GM12874 (cell line): ENCODE measurements around the gene SLC5A7.

ENCODE experiments used
- TF ChIP-seq, protein P1 (sequence below): IDR thresholded peaks from 2 replicates; pipeline ENCODE4 v1.5.1; 2011; ENCODE audit warnings: low read depth, mild to moderate bottlenecking, control low read depth, low read length, moderate library complexity; ENCODE audit not compliant: insufficient read depth

SLC5A7 gene

DNA sequence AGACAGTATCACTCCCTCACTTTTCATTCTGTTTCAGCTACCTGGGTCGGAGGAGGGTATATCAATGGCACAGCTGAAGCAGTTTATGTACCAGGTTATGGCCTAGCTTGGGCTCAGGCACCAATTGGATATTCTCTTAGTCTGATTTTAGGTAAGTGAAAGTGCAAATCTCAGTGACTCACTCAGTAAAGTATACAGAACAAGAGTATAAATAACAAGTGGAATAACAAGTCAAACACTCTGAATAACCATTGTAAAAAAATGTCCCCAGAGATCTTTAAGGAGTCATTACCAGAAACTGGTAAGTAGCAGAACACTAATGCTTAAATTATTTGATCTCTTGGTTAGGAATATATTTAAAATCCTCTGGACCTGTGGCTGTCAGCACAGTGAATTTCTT is 5.7 kb downstream of the SLC5A7 start:
- TF ChIP-seq, protein P1, sequence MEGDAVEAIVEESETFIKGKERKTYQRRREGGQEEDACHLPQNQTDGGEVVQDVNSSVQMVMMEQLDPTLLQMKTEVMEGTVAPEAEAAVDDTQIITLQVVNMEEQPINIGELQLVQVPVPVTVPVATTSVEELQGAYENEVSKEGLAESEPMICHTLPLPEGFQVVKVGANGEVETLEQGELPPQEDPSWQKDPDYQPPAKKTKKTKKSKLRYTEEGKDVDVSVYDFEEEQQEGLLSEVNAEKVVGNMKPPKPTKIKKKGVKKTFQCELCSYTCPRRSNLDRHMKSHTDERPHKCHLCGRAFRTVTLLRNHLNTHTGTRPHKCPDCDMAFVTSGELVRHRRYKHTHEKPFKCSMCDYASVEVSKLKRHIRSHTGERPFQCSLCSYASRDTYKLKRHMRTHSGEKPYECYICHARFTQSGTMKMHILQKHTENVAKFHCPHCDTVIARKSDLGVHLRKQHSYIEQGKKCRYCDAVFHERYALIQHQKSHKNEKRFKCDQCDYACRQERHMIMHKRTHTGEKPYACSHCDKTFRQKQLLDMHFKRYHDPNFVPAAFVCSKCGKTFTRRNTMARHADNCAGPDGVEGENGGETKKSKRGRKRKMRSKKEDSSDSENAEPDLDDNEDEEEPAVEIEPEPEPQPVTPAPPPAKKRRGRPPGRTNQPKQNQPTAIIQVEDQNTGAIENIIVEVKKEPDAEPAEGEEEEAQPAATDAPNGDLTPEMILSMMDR, result no peak

DNA sequence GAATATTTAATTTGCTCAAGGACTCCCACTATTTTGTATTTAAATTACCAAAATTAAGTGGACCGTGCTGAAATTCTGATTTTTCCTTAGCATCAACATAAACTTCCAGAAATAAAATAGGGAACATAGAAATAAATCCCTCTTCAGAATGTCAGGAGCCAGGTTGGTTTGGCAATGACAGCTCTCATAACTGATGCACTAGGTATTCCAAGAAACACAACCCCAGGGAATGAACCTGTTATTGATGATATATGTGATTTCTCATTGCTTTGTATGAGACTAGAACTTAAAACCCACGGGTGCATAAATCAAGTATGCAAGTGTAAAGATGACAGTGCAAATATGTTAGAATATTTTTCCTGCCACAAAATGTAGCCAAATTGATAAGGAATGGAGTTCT is 12.8 kb downstream of the SLC5A7 start:
- TF ChIP-seq, protein P1, result no peak

DNA sequence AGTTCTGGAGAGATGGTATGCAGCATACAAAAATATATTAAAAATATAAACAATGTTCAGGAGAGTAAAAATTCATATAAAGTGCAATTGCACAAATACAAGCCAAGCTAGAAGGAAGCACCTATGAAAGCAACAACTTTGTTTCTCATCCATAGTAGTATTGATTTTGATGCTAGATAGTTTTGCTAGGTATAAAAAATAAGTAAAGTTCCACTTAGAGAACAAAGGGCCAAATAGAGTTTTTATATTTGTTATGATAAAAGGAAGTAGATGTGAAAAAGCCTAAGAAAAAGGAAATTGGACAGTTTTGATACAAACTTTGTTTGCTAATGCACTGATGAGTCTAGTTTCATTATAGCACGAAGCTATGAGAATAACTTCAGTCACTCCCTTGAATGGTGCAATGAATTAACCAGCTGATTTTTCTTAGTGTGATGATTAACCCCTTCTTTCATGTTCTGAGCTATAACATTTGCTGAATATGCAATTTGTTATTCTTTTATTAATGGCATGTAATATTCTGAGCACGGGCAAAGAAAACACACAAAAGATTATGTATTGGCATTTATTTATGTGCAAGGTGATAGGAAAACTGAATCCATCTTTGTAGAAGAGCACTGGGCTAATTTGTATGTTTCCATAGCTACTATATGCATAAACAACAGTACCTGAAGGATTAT is 24.7 kb downstream of the SLC5A7 start:
- TF ChIP-seq, protein P1, result no peak

DNA sequence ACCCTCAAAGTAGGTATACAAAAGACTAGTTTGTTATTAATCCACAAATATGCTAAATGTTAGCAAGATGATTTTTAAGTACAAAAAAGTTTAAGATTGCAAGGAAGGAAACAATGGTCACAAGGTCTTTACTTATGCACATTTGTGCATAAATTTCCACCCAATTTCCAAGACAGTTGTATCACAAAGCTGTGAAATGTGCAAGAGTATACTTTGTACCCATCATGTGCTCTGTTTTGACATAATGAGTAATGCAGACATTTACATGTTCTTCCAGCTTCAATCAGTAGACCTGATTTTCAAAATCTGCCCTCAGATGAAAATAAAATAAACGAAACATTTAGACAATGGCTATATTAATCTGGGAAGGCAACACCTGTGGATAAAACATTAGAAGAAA is 27.0 kb downstream of the SLC5A7 start:
- TF ChIP-seq, protein P1, result no peak

DNA sequence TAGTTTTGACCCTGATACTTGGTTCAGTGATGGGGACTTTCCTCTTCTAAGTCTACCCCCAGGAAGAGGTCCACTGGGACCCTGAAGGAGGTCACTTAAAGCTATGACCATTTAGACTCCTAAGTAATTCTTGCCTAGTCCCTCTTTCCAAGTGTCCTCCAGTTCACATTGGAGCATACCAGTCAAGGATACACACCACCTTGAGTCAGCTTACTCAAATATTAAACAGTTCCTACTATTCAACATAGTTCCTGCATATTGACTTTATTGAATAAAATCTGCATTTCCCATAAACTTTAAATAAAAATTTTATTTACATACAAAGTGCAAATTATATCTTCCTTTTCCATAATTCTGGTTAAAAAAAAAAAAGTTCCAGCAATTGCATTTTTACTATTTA is 36.3 kb downstream of the SLC5A7 start:
- TF ChIP-seq, protein P1, result no peak

DNA sequence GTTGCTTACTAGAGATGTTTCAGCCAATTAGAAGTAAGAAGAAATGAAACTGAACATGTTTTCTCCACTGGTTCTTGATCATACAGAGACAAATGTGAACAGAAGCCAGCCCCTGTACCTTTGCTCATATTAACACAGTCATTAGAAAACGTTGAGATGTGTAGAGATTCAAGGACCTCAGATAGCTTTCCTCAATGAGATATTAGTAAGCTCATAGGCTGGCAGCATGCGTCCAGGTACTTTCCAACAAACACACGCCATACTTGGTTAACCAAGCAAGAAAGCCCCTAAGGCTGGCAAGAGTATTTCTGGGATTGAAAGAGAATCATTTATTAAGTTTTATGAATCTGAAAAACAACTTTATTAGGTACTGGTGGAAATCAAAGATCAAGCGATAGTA is 37.5 kb downstream of the SLC5A7 start:
- TF ChIP-seq, protein P1, result no peak

DNA sequence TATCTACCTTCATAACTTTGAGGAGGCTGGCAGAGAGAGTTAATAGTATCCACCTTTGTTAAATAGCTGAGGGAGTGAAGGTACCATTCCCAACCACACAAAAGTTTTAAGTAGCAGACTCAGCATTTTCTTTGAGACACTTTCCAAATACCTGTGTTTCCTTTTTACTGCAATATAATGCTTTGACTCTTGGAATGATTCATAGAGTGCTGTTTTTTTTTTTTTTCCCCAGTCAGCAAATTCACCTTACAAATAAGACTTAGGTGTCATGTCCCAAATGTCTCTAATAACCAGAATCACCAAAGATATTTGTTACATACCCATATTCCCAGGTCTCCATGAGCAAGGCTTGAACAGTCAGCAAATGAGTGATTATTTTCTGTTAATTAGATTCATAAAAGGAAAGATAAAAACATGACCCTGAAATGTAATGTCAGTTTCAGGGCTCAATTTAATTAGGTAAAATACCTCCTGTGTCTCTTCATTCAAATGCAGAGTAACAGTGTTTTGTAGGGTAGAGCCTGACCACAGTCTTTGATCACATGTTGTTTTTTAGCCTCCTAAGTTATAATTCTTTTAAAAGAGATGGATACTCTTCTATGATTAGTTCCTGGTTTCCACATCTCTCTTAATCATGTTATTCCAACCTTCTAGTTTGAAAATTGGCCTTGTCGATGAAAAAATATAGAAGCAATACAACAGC is 39.9 kb downstream of the SLC5A7 start:
- TF ChIP-seq, protein P1, result no peak
